SJSA1 (cell line): Measurements from ENCODE around the gene HIVEP3. TPM values are rescaled to one million over a fixed set of nuclear protein-coding genes. Genes with fewer than 3 reads are reported as not detected.
A peak's percentile ranks its signal among the peaks of the same experiment; 100 is the strongest.

Source experiments
- DNase-seq, 2 experiments: peaks; one replicate each; pipeline ENCODE4 v3.0.0-alpha.2; 2015 to 2020; ENCODE audit warnings: low spot score in 2 of 2, low read depth in 1 of 2
- H3K27ac ChIP-seq: fragments of 250-450 bp; sonication (Bioruptor Pico); 2 replicates; pipeline ENCODE4 v1.5.1; 2020; ENCODE audit warnings: mild to moderate bottlenecking, moderate library complexity
- H3K27me3 ChIP-seq: fragments of 250-450 bp; sonication (Bioruptor Pico); replicated peaks from 2 replicates; pipeline ENCODE4 v1.5.1; 2020; ENCODE audit warnings: mild to moderate bottlenecking, moderate library complexity
- H3K36me3 ChIP-seq: fragments of 250-450 bp; sonication (Bioruptor Pico); 2 replicates; pipeline ENCODE4 v1.5.1; 2020; ENCODE audit warnings: mild to moderate bottlenecking
- H3K4me1 ChIP-seq: fragments of 250-450 bp; sonication (Bioruptor Pico); replicated peaks from 2 replicates; pipeline ENCODE4 v1.6.1; 2021; ENCODE audit warnings: mild to moderate bottlenecking
- H3K4me3 ChIP-seq: fragments of 250-450 bp; sonication (Bioruptor Pico); 2 replicates; pipeline ENCODE4 v1.5.1; 2020; ENCODE audit warnings: mild to moderate bottlenecking
- H3K9me3 ChIP-seq: fragments of 250-450 bp; sonication (Bioruptor Pico); replicated peaks from 2 replicates; pipeline ENCODE4 v1.5.1; 2020; ENCODE audit warnings: mild to moderate bottlenecking
- total RNA-seq: library from RNA; depleted of rRNA; stranded (reverse); fragments of >200 nt; shearing (Covaris generic); gene quantifications from 2 replicates; pipeline ENCODE4 v1.2.3, GENCODE V29; 2014

The HIVEP3 gene
- total RNA-seq, 1 experiment from 2014 or later: 2.2 TPM

DNA sequence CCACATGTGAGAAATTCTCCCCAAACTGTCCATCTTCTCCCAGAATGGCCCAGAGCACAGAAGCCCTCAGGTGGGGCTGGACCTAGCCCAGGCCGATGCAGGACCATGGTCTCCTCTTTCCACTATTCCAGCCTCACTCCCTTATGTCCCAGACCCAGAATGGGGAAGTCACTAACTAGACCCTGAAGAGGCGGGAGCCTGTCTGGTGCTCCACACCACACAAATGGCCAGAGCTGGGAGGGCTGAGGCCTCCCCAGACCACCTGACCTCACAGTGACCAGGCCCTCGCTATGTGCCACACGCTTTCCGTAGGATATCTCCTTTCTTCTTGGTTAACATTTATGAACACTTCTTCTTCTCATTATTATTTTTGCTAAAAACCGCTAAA is 379.3 kb downstream of the HIVEP3 start:
- Histone ChIP-seq H3K36me3 (no peaks in the 10 kb centered on the region), H3K4me3 (no peak overlapping the region), H3K27ac (no peak overlapping the region), H3K27me3 (no peaks in the 10 kb centered on the region), H3K4me1 (peaks cover 26% of the 10 kb centered on the region), H3K9me3 (no peaks in the 10 kb centered on the region)
- no peak for DNase-seq

- no peak overlapping the region for H3K4me3 ChIP-seq
- no peak for DNase-seq
- no peaks in the 10 kb centered on the region for H3K36me3 ChIP-seq
- no peak overlapping the region for H3K27ac ChIP-seq
- H3K4me1 ChIP-seq: peaks cover 26% of the 10 kb centered on the region
- no peaks in the 10 kb centered on the region for H3K9me3 ChIP-seq
- no peaks in the 10 kb centered on the region for H3K27me3 ChIP-seq
Measured at GRCh38 chr1:41538741-41539417, 379.8 kb downstream of the HIVEP3 start.

- DNase-seq: peak; percentile 61 to 74
- 0 out of 2 replicates have a peak overlapping the region, but pooled peaks have one; percentile 11 for H3K27ac ChIP-seq
- H3K4me3 ChIP-seq: no peak overlapping the region
- H3K36me3 ChIP-seq: no peaks in the 10 kb centered on the region; the same call in 1 of the 2 replicates
- H3K27me3 ChIP-seq: no peaks in the 10 kb centered on the region
- no peaks in the 10 kb centered on the region for H3K9me3 ChIP-seq
- H3K4me1 ChIP-seq: peaks cover 26% of the 10 kb centered on the region
Measured at GRCh38 chr1:41537788-41538351, 380.9 kb downstream of the HIVEP3 start.

DNA sequence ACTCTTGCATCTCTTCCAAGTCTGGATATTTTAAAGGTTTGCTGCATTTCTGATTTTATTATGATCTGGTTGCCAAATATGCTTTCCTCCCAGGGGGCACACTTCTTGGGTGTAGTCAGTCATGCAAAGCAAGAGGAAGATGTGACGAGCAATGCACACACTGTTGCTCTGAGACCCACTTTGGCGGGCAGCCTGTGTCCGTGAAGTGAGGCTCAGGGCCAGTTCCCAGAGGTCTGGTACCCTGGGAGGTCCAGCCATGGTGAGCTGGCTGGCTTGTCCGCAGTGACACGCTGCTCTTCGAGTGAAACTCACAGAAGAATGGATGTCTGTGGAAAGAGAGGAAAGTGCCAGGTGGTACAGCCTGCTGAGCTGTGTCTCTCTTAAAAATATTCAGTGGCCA is 381.5 kb downstream of the HIVEP3 start:
- H3K36me3 ChIP-seq: no peaks in the 10 kb centered on the region; the same call in 1 of the 2 replicates
- no peaks in the 10 kb centered on the region for H3K9me3 ChIP-seq
- H3K4me1 ChIP-seq: peaks cover 26% of the 10 kb centered on the region
- H3K27ac ChIP-seq: 0 out of 2 replicates have a peak overlapping the region, but pooled peaks have one; percentile 11
- H3K4me3 ChIP-seq: no peak overlapping the region
- no peaks in the 10 kb centered on the region for H3K27me3 ChIP-seq
- DNase-seq: no peak

- DNase-seq: no peak
- Histone ChIP-seq H3K27ac (no peak overlapping the region), H3K36me3 (no peaks in the 10 kb centered on the region; the same call in 1 of the 2 replicates), H3K4me1 (peaks cover 26% of the 10 kb centered on the region), H3K4me3 (no peak overlapping the region), H3K27me3 (no peaks in the 10 kb centered on the region), H3K9me3 (no peaks in the 10 kb centered on the region)
Measured at GRCh38 chr1:41536361-41536802, 382.3 kb downstream of the HIVEP3 start.

DNA sequence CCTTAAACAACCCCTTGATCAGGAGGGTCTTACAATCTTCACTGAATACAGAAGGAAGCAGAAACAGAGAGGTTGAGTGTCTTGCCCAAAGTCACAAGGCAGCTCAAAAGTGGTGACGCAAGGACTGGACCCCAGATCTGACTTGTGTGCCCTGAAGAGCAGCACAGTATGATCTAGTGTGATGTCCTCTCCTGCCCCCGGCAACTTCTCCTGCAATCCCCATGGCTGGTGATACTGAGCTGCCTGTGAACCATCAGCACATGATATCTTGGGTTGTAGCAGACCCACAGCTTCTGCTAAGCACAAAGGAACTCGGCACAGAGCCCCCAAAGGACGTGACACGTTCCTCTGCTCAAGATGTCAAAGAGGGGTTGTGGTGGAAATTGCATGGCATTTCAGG is 383.0 kb downstream of the HIVEP3 start:
- Histone ChIP-seq H3K27me3 (no peaks in the 10 kb centered on the region), H3K4me3 (no peak overlapping the region), H3K27ac (no peak overlapping the region)

GRCh38 chr1:41535276-41535675 is 383.4 kb downstream of the HIVEP3 start:
- H3K27ac ChIP-seq: no peak overlapping the region
- peaks cover 20% of the 10 kb centered on the region for H3K4me1 ChIP-seq
- H3K9me3 ChIP-seq: no peaks in the 10 kb centered on the region
- H3K4me3 ChIP-seq: no peak overlapping the region
- no peak for DNase-seq
- peaks cover 4% of the 10 kb centered on the region; the same call in 1 of the 2 replicates for H3K36me3 ChIP-seq
- no peaks in the 10 kb centered on the region for H3K27me3 ChIP-seq

More for the DNA sequence above, 383.0 kb downstream of the HIVEP3 start:
- Histone ChIP-seq H3K9me3 (no peaks in the 10 kb centered on the region), H3K4me1 (peaks cover 21% of the 10 kb centered on the region), H3K36me3 (no peaks in the 10 kb centered on the region; the same call in 1 of the 2 replicates)
- no peak for DNase-seq

GRCh38 chr1:41534181-41535076 is 384.3 kb downstream of the HIVEP3 start:
- peaks cover 20% of the 10 kb centered on the region for H3K4me1 ChIP-seq
- H3K27ac ChIP-seq: no peak overlapping the region
- H3K4me3 ChIP-seq: no peak overlapping the region
- DNase-seq: no peak
- H3K36me3 ChIP-seq: peaks cover 8% of the 10 kb centered on the region; the same call in 1 of the 2 replicates
- no peaks in the 10 kb centered on the region for H3K9me3 ChIP-seq
- no peaks in the 10 kb centered on the region for H3K27me3 ChIP-seq

GRCh38 chr1:41533731-41534080 is 385.0 kb downstream of the HIVEP3 start:
- H3K4me1 ChIP-seq: peaks cover 20% of the 10 kb centered on the region
- no peak overlapping the region for H3K4me3 ChIP-seq
- DNase-seq: no peak
- no peak overlapping the region for H3K27ac ChIP-seq
- no peaks in the 10 kb centered on the region for H3K9me3 ChIP-seq
- no peaks in the 10 kb centered on the region for H3K27me3 ChIP-seq
- peaks cover 8% of the 10 kb centered on the region; the same call in 1 of the 2 replicates for H3K36me3 ChIP-seq

- H3K4me1 ChIP-seq: peaks cover 16% of the 10 kb centered on the region
- no peaks in the 10 kb centered on the region for H3K9me3 ChIP-seq
- peaks cover 8% of the 10 kb centered on the region; the same call in 1 of the 2 replicates for H3K36me3 ChIP-seq
- no peak overlapping the region for H3K4me3 ChIP-seq
- no peaks in the 10 kb centered on the region for H3K27me3 ChIP-seq
- no peak for DNase-seq
- no peak overlapping the region for H3K27ac ChIP-seq
Measured at GRCh38 chr1:41533016-41533730, 385.5 kb downstream of the HIVEP3 start.

- H3K27ac ChIP-seq: no peak overlapping the region
- peaks cover 9% of the 10 kb centered on the region for H3K4me1 ChIP-seq
- DNase-seq: no peak
- no peaks in the 10 kb centered on the region for H3K9me3 ChIP-seq
- H3K4me3 ChIP-seq: no peak overlapping the region
- no peaks in the 10 kb centered on the region for H3K27me3 ChIP-seq
- H3K36me3 ChIP-seq: peaks cover 13% of the 10 kb centered on the region; the same call in 1 of the 2 replicates
Measured at GRCh38 chr1:41532206-41532975, 386.3 kb downstream of the HIVEP3 start.

DNA sequence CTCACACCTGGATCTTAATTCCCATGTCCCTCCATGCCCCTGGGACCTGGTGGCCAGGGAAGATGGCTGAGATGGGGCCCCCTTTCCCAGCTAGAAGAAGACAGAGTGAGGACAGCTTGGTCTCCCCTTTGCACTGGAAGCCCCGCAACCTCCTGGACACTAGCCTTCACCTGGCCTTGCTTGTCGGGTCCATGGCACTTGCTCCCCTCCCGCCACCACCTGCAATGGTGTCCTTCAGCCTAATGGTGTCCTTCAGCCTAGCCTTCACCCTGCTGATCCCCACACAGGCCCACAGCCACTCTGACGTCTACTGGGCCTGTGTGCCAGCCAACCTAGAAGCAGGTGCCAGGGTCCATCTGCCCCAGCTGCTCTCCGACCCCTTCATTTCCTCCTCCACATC is 388.3 kb downstream of the HIVEP3 start:
- H3K4me1 ChIP-seq: no peaks in the 10 kb centered on the region
- H3K36me3 ChIP-seq: peaks cover 13% of the 10 kb centered on the region; the same call in 1 of the 2 replicates
- H3K27ac ChIP-seq: no peak overlapping the region
- H3K27me3 ChIP-seq: no peaks in the 10 kb centered on the region
- DNase-seq: no peak
- no peak overlapping the region for H3K4me3 ChIP-seq
- H3K9me3 ChIP-seq: no peaks in the 10 kb centered on the region
